Nephron (organoid): ENCODE results near the gene TARS3.

Source experiments
- H3K27ac Mint-ChIP-seq, 3 experiments: 2 replicates each; pipeline ENCODE4 v1.8.0; 2020; ENCODE audit warnings: mixed read lengths in 3 of 3, mild to moderate bottlenecking in 2 of 3, moderate library complexity in 1 of 3
- H3K27me3 Mint-ChIP-seq: 2 replicates; pipeline ENCODE4 v1.8.0; 2021; ENCODE audit warnings: low read depth, mild to moderate bottlenecking, moderate library complexity, mixed read lengths
- H3K36me3 Mint-ChIP-seq: 2 replicates; pipeline ENCODE4 v1.8.0; 2020; ENCODE audit warnings: low read depth, mixed read lengths
- H3K4me1 Mint-ChIP-seq: 2 replicates; pipeline ENCODE4 v1.8.0; 2020; ENCODE audit warnings: mixed read lengths
- H3K4me3 Mint-ChIP-seq, 3 experiments: 2 replicates each; pipeline ENCODE4 v1.8.0; 2020; ENCODE audit warnings: mild to moderate bottlenecking in 3 of 3, mixed read lengths in 3 of 3, moderate library complexity in 2 of 3
- H3K9me3 Mint-ChIP-seq: 2 replicates; pipeline ENCODE4 v1.8.0; 2020; ENCODE audit warnings: mixed read lengths
- TF ChIP-seq, protein P1 (sequence below), 3 experiments: fragments of 200-600 bp; sonication (generic); IDR thresholded peaks; one replicate each; pipeline ENCODE4 v1.5.0; 2021; ENCODE audit warnings: antibody characterized with exemption in 3 of 3; ENCODE audit not compliant: unreplicated experiment in 3 of 3

The TARS3 gene

DNA sequence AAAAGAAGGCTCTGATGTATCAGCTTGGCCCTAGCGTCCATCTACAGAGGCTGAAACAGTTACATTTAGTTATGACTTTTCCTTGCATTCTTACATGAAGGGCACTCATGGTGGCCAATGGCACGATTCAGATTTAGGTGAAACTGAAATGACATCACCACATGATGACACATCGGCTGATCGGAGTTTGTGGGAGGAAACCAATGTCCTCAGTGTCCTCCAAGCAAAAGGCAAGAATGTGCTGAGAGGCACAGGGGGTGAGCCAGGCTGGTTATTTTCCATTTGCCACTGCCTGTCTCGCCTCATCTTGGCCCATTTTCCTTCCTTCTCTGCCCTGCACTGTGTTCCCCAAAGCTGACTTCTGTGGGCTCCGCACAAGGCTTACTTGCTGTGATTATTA, 34.4 kb downstream of the TARS3 start:
- no peaks in the 10 kb centered on the region for H3K4me1 Mint-ChIP-seq
- H3K27me3 Mint-ChIP-seq, result no peaks in the 10 kb centered on the region
- no peak overlapping the region for H3K27ac Mint-ChIP-seq
- TF ChIP-seq, protein P1, sequence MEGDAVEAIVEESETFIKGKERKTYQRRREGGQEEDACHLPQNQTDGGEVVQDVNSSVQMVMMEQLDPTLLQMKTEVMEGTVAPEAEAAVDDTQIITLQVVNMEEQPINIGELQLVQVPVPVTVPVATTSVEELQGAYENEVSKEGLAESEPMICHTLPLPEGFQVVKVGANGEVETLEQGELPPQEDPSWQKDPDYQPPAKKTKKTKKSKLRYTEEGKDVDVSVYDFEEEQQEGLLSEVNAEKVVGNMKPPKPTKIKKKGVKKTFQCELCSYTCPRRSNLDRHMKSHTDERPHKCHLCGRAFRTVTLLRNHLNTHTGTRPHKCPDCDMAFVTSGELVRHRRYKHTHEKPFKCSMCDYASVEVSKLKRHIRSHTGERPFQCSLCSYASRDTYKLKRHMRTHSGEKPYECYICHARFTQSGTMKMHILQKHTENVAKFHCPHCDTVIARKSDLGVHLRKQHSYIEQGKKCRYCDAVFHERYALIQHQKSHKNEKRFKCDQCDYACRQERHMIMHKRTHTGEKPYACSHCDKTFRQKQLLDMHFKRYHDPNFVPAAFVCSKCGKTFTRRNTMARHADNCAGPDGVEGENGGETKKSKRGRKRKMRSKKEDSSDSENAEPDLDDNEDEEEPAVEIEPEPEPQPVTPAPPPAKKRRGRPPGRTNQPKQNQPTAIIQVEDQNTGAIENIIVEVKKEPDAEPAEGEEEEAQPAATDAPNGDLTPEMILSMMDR (IDR thresholded peaks at IDR 0.05; ENCODE audit: unreplicated experiment in 3 of 3), result no peak
- H3K36me3 Mint-ChIP-seq, result peaks cover 48% of the 10 kb centered on the region
- no peaks in the 10 kb centered on the region for H3K9me3 Mint-ChIP-seq
- no peak overlapping the region for H3K4me3 Mint-ChIP-seq

DNA sequence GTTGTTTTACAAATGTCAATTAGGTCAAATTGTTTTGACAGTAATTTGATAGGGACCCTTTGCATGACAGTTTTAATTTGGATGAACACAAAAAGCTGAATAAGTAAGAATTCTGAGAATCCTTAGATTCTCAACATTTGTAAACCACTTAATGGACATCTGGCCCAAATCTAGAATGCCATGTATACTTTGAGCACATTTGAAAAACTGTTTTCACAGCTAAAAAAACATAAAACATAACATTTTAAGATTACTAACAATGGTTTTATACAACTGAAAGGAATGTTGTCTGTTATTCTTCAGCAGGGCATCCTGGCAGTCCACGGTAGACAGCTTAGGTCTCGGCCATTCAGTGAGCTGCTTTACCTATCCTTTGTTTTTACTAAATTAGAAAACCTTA, 37.6 kb downstream of the TARS3 start:
- TF ChIP-seq, protein P1 (IDR thresholded peaks at IDR 0.05; ENCODE audit: unreplicated experiment in 3 of 3), result no peak
- no peak overlapping the region for H3K4me3 Mint-ChIP-seq
- H3K36me3 Mint-ChIP-seq, result peaks cover 55% of the 10 kb centered on the region
- no peaks in the 10 kb centered on the region for H3K4me1 Mint-ChIP-seq
- H3K27me3 Mint-ChIP-seq, result no peaks in the 10 kb centered on the region
- H3K27ac Mint-ChIP-seq, result no peak overlapping the region
- H3K9me3 Mint-ChIP-seq, result no peaks in the 10 kb centered on the region

DNA sequence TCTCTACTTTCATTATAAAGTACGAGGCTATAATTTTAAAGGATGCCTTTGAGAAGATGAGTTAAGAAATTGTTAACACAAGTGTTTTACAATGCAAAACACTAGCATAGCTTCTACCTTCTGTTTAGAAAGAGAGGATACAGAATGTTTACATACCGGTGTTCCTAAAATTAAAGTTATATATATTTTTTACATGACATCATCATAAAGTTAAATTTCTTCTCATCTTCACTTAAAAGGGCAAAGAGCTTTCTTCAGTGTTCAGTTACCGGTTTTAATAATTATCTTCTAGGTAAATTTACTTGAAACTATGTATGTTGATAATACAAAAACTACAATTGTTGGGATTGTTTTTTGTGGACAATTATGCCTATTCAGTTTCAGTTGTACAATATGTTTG, 39.4 kb downstream of the TARS3 start:
- no peak overlapping the region for H3K4me3 Mint-ChIP-seq
- no peaks in the 10 kb centered on the region for H3K4me1 Mint-ChIP-seq
- no peaks in the 10 kb centered on the region for H3K9me3 Mint-ChIP-seq
- peaks cover 61% of the 10 kb centered on the region for H3K36me3 Mint-ChIP-seq
- H3K27ac Mint-ChIP-seq, result no peak overlapping the region
- H3K27me3 Mint-ChIP-seq, result no peaks in the 10 kb centered on the region
- TF ChIP-seq, protein P1 (IDR thresholded peaks at IDR 0.05; ENCODE audit: unreplicated experiment in 3 of 3), result no peak

DNA sequence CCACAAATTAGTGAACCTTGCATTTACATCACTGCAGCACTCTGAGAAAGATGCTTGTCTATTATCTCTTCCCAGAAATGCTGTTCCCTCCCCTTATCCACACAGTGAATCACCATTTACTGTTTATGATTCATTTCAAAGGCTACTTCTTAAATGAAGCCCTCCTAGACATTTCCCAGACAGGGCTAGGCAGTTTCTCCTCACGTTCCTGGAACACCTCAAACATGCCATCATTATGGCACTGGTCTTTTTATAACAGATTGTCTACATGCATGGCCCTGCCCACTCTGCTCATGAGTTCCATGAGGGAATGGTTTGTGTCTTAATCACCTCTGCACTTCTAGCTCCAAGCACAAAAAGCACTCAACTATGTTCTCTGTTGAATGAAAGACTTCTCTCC, 39.9 kb downstream of the TARS3 start:
- Mint-ChIP-seq H3K4me3 (no peak overlapping the region), H3K9me3 (no peaks in the 10 kb centered on the region), H3K4me1 (no peaks in the 10 kb centered on the region), H3K27me3 (no peaks in the 10 kb centered on the region), H3K27ac (no peak overlapping the region), H3K36me3 (peaks cover 64% of the 10 kb centered on the region)
- TF ChIP-seq, protein P1 (IDR thresholded peaks at IDR 0.05; ENCODE audit: unreplicated experiment in 3 of 3), result no peak

DNA sequence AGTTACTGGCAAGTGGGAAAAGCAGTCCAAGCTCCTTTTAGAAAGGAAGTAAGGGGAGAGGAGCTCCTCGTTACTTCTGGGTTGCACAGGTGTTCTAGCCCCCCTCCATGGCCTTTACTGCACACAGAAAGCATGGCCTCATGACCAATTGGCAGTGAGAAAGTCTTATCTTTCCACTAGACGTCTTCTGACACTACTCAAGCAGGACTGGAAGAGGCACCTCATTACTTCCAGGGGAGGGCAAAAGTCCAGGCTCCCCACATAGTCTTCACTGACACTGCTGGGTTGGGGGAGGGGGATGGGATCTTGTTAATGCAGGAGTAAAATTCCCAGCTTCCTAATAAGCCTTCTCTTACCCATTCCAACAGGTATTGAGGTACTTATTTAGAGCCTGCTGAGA, 44.5 kb downstream of the TARS3 start:
- H3K27me3 Mint-ChIP-seq, result no peaks in the 10 kb centered on the region
- no peaks in the 10 kb centered on the region for H3K9me3 Mint-ChIP-seq
- TF ChIP-seq, protein P1 (IDR thresholded peaks at IDR 0.05; ENCODE audit: unreplicated experiment in 3 of 3), result no peak
- H3K36me3 Mint-ChIP-seq, result peaks cover 76% of the 10 kb centered on the region
- H3K4me1 Mint-ChIP-seq, result no peaks in the 10 kb centered on the region
- no peak overlapping the region for H3K27ac Mint-ChIP-seq
- H3K4me3 Mint-ChIP-seq, result no peak overlapping the region

DNA sequence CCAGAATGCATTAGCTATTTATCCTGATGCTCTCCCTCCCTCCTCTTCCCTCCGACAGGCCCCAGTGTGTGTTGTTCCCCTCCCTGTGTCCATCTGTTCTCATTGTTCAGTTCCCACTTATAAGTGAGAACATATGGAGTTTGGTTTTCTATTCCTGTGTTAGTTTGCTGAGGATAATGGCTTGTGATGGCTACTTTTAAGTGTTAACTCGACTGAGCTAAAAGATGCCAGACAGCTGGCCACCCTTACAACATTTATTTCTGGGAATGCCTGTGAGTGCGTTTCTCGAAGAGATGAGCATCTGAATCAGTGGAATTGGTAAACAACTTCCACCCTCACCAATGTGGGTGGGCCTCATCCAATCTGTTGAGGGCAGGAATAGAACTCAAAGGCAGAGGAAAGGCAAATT, 47.3 kb downstream of the TARS3 start:
- Mint-ChIP-seq H3K4me3 (no peak overlapping the region), H3K4me1 (no peaks in the 10 kb centered on the region), H3K9me3 (no peaks in the 10 kb centered on the region), H3K27me3 (no peaks in the 10 kb centered on the region), H3K27ac (no peak overlapping the region), H3K36me3 (peaks cover 72% of the 10 kb centered on the region)
- TF ChIP-seq, protein P1 (IDR thresholded peaks at IDR 0.05; ENCODE audit: unreplicated experiment in 3 of 3), result no peak
